Measurements from ENCODE around the gene ABL2.

Gene ABL2

GRCh38 chr1:179154437-179154836 lies 75.0 kb downstream of the ABL2 start:
- H3K4me3 ChIP-seq (ENCODE audit: low read depth, low read length) = no peak overlapping the region
- no peak for DNase-seq (ENCODE audit: low read depth)
- no peak for TF ChIP-seq MYC (IDR thresholded peaks at IDR 0.05; ENCODE audit: low read depth, low read length)
- TF ChIP-seq CTCF (IDR thresholded peaks at IDR 0.05; ENCODE audit: low read depth, low read length) = no peak
- no peak for TF ChIP-seq POLR2A (IDR thresholded peaks at IDR 0.05; ENCODE audit: extremely low read depth, insufficient read length)
- TF ChIP-seq, protein P1, sequence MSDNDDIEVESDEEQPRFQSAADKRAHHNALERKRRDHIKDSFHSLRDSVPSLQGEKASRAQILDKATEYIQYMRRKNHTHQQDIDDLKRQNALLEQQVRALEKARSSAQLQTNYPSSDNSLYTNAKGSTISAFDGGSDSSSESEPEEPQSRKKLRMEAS (IDR thresholded peaks at IDR 0.05; ENCODE audit: low read depth, low read length) = no peak

GRCh38 chr1:179153217-179153616 lies 76.3 kb downstream of the ABL2 start:
- no peak for DNase-seq (ENCODE audit: low read depth)
- H3K4me3 ChIP-seq (ENCODE audit: low read depth, low read length) = no peak overlapping the region
- no peak for TF ChIP-seq CTCF (IDR thresholded peaks at IDR 0.05; ENCODE audit: low read depth, low read length)

DNA sequence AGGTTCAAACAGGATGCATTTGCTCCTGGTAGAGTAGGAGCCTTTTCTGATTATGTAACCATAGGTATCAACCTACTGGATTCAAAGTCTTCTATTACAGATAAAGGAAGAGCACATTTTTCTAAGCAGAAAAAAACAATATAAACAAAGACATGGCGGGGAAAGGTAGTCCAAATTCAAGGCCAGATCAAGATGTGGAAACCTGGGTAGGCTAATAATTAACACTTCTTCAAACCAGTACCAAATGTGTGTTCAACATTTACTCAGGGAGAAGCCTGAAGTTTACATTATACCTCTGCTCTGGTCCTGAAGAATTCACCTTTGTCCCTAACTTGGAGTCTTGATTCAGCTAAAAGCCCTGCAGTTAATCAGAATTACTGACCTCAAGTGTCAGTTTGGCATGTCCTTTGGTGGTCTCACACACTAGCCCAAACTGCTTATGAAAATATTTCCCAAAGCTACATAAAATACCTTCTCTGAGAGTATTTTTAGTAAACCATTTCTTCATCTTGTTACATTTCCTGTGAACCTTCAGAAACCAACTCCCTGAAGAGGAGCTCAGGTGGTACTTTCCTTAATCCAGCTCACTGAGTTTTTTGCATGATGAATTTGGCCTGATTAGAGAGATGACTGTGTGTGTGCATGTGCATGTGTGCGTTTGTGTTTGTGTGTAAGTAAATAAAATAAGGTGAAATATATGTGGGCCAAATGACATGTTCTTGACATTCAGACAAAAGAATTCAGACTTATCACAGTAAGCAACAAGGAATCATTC lies 77.4 kb downstream of the ABL2 start:
- no peak for DNase-seq (ENCODE audit: low read depth)
- no peak overlapping the region for H3K4me3 ChIP-seq (ENCODE audit: low read depth, low read length)
- TF ChIP-seq CTCF (IDR thresholded peaks at IDR 0.05; ENCODE audit: low read depth, low read length) = no peak
- no peak for TF ChIP-seq POLR2A (IDR thresholded peaks at IDR 0.05; ENCODE audit: extremely low read depth, insufficient read length)
- no peak for TF ChIP-seq MYC (IDR thresholded peaks at IDR 0.05; ENCODE audit: low read depth, low read length)
- TF ChIP-seq, protein P1 (IDR thresholded peaks at IDR 0.05; ENCODE audit: low read depth, low read length) = no peak

DNA sequence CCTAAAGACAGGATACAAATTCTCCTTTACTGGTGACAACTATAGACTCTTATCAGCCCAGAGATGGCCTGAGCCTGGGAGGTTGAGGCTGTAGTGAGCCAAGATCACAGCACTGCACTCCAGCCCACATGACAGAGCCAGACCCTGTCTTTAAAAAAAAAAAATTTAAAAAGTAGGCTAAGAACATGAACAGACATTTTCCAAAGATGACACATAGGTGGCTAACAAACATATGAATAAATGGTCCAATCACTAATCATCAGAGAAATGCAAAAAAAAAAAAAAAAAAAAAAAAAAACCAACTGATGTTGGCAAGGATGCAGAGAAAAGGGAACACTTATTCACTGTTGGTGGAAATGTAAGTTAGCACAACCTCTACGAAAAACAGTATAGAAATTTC lies 82.6 kb downstream of the ABL2 start:
- no peak for DNase-seq (ENCODE audit: low read depth)
- TF ChIP-seq MYC (IDR thresholded peaks at IDR 0.05; ENCODE audit: low read depth, low read length) = no peak
- TF ChIP-seq, protein P1 (IDR thresholded peaks at IDR 0.05; ENCODE audit: low read depth, low read length) = no peak
- TF ChIP-seq CTCF (IDR thresholded peaks at IDR 0.05; ENCODE audit: low read depth, low read length) = no peak
- H3K4me3 ChIP-seq (ENCODE audit: low read depth, low read length) = no peak overlapping the region

DNA sequence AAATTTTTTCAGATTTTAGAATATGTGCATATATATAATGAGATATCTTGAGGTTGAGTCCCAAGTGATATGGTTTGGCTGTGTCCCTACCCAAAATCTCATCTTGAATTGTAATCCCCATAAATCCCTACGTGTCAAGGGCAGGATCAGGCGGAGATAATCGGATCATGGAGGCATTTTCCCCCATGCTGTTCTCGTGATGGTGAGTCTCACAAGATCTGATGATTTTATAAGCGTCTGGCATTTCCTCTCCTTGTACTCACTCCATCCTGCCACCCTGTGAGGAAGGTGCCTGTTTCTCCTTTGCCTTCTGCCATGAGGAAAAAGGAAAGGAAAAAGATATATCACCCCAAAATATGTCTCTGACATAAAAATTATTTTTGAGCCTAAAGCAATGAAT lies 83.0 kb downstream of the ABL2 start:
- TF ChIP-seq CTCF (IDR thresholded peaks at IDR 0.05; ENCODE audit: low read depth, low read length) (no peak), MYC (IDR thresholded peaks at IDR 0.05; ENCODE audit: low read depth, low read length) (no peak), POLR2A (IDR thresholded peaks at IDR 0.05; ENCODE audit: extremely low read depth, insufficient read length) (no peak)
- TF ChIP-seq, protein P1 (IDR thresholded peaks at IDR 0.05; ENCODE audit: low read depth, low read length) = no peak
- DNase-seq (ENCODE audit: low read depth) = no peak
- no peak overlapping the region for H3K4me3 ChIP-seq (ENCODE audit: low read depth, low read length)

- no peak for TF ChIP-seq CTCF (IDR thresholded peaks at IDR 0.05; ENCODE audit: low read depth, low read length)
- TF ChIP-seq POLR2A (IDR thresholded peaks at IDR 0.05; ENCODE audit: extremely low read depth, insufficient read length) = no peak
- TF ChIP-seq, protein P1 (IDR thresholded peaks at IDR 0.05; ENCODE audit: low read depth, low read length) = no peak
- TF ChIP-seq MYC (IDR thresholded peaks at IDR 0.05; ENCODE audit: low read depth, low read length) = no peak
- no peak for DNase-seq (ENCODE audit: low read depth)
- H3K4me3 ChIP-seq (ENCODE audit: low read depth, low read length) = no peak overlapping the region
Measured at GRCh38 chr1:179145521-179145920, 84.0 kb downstream of the ABL2 start.
